Endodermal cell (in vitro differentiated cells): Measurements from ENCODE around the gene CHMP5. TPM values are rescaled to one million over a fixed set of nuclear protein-coding genes. Genes with fewer than 3 reads are reported as not detected.

Experiments
- DNase-seq: peaks from one replicate; pipeline ENCODE4 v3.0.0-alpha.2; 2017
- H3K27ac ChIP-seq: 2 replicates; pipeline ENCODE4 v1.5.1; 2013; ENCODE audit warnings: mild to moderate bottlenecking, low read depth, low read length, moderate library complexity
- H3K27me3 ChIP-seq: 2 replicates; pipeline ENCODE4 v1.6.1; 2013; ENCODE audit warnings: mild to moderate bottlenecking, low read length, moderate library complexity; ENCODE audit not compliant: insufficient read depth, control insufficient read depth, poor library complexity, severe bottlenecking
- H3K36me3 ChIP-seq: 2 replicates; pipeline ENCODE4 v1.7.0; 2013; ENCODE audit warnings: mild to moderate bottlenecking, low read length, moderate library complexity; ENCODE audit not compliant: control insufficient read depth, insufficient read depth
- H3K4me1 ChIP-seq: one replicate; pipeline ENCODE4 v1.7.0; 2013; ENCODE audit warnings: low read length; ENCODE audit not compliant: control insufficient read depth, insufficient read depth
- H3K4me3 ChIP-seq: 2 replicates; pipeline ENCODE4 v1.5.1; 2013; ENCODE audit warnings: mild to moderate bottlenecking, low read length, moderate library complexity
- H3K9ac ChIP-seq: 2 replicates; pipeline ENCODE4 v1.6.1; 2013; ENCODE audit warnings: mild to moderate bottlenecking, low read length, moderate library complexity; ENCODE audit not compliant: poor library complexity, severe bottlenecking; ENCODE audit errors: extremely low read depth
- H3K9me3 ChIP-seq: 2 replicates; pipeline ENCODE4 v1.6.1; 2013; ENCODE audit warnings: mild to moderate bottlenecking, low read length, moderate library complexity; ENCODE audit not compliant: control insufficient read depth
- H3K27ac Mint-ChIP-seq: 2 replicates; pipeline ENCODE4 v1.8.0; 2020; ENCODE audit warnings: mixed read lengths
- H3K27me3 Mint-ChIP-seq: 2 replicates; pipeline ENCODE4 v1.8.0; 2021; ENCODE audit warnings: mild to moderate bottlenecking, mixed read lengths; ENCODE audit not compliant: insufficient read depth
- H3K36me3 Mint-ChIP-seq: 2 replicates; pipeline ENCODE4 v1.8.0; 2020; ENCODE audit warnings: low read depth, mixed read lengths
- H3K4me1 Mint-ChIP-seq: 2 replicates; pipeline ENCODE4 v1.8.0; 2020; ENCODE audit warnings: mixed read lengths
- H3K4me3 Mint-ChIP-seq: 2 replicates; pipeline ENCODE4 v1.8.0; 2020; ENCODE audit warnings: mild to moderate bottlenecking, moderate library complexity, mixed read lengths
- H3K9me3 Mint-ChIP-seq: 2 replicates; pipeline ENCODE4 v1.8.0; 2020; ENCODE audit warnings: mild to moderate bottlenecking, mixed read lengths
- CTCF ChIP-seq: fragments of 200-600 bp; sonication (generic); conservative IDR thresholded peaks from 2 replicates; pipeline ENCODE4 v1.5.0; 2021; ENCODE audit warnings: antibody characterized with exemption, mild to moderate bottlenecking
- WGBS, 2 experiments: methylation state at CpG; one replicate each; pipeline versions ENCODE4 v1.1.5 to v1.1.7; 2013; ENCODE audit warnings: missing lambda C conversion rate in 2 of 2, mixed read lengths in 1 of 2; ENCODE audit not compliant: insufficient coverage in 1 of 2, insufficient read length in 1 of 2; 5-methylcytosine and 5-hydroxymethylcytosine counted together
- total RNA-seq, 2 donors: library from RNA; stranded (reverse); fragmentation: NEBNext Ultra II Directional in 1 of 2; extraction: Animal tissue kit (Norgen Biotek cat#: 25700) in 1 of 2; gene quantifications; 2 replicates in 1 of 2; 3 replicates in 1 of 2; pipeline ENCODE4 v1.2.1, GENCODE V29; 2021

The CHMP5 gene
- total RNA-seq, 2 donors from 2014 or later, result 62.9 to 80.2 TPM

- 95 to 100% methylated on average over 4 of the region's 4 CpGs for WGBS, 2 experiments
- no peaks in the 10 kb centered on the region for H3K4me1 ChIP-seq
- Mint-ChIP-seq H3K9me3 (no peaks in the 10 kb centered on the region), H3K27me3 (no peaks in the 10 kb centered on the region), H3K4me3 (no peak overlapping the region), H3K36me3 (peaks cover 75% of the 10 kb centered on the region), H3K27ac (peak overlapping the region; percentile 71), H3K4me1 (no peaks in the 10 kb centered on the region)
- H3K36me3 ChIP-seq, result peaks cover 56% of the 10 kb centered on the region
- H3K4me3 ChIP-seq, result no peak overlapping the region
- no peak overlapping the region for H3K27ac ChIP-seq
- peaks cover 4% of the 10 kb centered on the region for H3K9me3 ChIP-seq
- no peaks in the 10 kb centered on the region for H3K27me3 ChIP-seq
- H3K9ac ChIP-seq, result no peak overlapping the region
- DNase-seq, result no peak
- TF ChIP-seq CTCF, result no peak
Observed at GRCh38 chr9:33329117-33329563, 64.3 kb downstream of the CHMP5 start.

DNA sequence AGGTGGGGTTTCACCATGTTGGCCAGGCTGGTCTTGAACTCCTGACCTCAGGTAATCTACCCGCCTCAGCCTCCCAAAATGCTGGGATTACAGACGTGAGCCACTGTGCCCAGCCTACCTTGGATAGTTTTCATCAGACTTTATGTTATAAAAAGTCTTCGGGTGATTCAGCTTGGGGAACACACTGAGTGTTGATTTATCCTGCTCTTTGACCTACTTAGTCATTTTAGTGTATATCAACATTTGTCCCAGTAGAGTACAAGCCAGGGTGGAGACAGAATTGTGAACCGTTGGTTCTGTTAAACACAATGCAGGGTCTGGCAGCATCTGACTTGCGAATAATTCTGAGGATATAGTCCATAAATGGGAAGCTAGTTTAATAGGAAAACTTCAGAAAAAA lies 65.1 kb downstream of the CHMP5 start:
- H3K27me3 Mint-ChIP-seq, result no peaks in the 10 kb centered on the region
- no peak for TF ChIP-seq CTCF
- H3K4me1 Mint-ChIP-seq, result no peaks in the 10 kb centered on the region
- no peak overlapping the region for H3K27ac ChIP-seq
- H3K9me3 ChIP-seq, result no peaks in the 10 kb centered on the region
- no peak overlapping the region for H3K4me3 Mint-ChIP-seq
- 95 to 100% methylated on average over 4 to 5 of the region's 5 CpGs for WGBS, 2 experiments
- H3K9ac ChIP-seq, result no peak overlapping the region
- H3K36me3 ChIP-seq, result peaks cover 58% of the 10 kb centered on the region
- DNase-seq, result no peak
- H3K27me3 ChIP-seq, result no peaks in the 10 kb centered on the region
- no peaks in the 10 kb centered on the region for H3K9me3 Mint-ChIP-seq
- no peak overlapping the region for H3K4me3 ChIP-seq
- no peaks in the 10 kb centered on the region for H3K4me1 ChIP-seq
- peaks cover 73% of the 10 kb centered on the region for H3K36me3 Mint-ChIP-seq
- H3K27ac Mint-ChIP-seq, result no peak overlapping the region

DNA sequence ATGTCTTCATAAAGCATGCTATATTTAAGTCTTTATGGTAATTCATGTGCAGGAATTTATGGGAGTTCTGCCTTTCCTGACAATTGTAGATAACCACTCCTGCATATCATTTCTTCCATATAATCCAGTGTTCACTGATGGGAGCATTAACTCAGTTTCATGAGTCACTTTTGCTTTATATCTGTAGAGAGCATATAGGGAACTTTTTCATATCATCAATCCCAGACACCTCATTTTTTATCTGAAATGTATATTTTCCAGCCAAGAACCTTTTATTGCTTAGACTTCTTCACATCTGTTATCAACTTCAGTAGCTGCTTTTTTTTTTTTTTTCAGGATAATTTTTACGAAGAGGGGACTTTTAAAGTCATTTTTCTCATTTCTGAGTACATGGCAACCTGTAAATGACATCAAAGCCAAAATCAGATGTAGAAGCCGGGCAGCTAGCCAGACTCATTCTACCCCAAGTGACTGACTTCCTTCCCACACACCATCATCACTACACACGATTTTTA lies 66.6 kb downstream of the CHMP5 start:
- Mint-ChIP-seq H3K4me1 (no peaks in the 10 kb centered on the region), H3K9me3 (peaks cover 2% of the 10 kb centered on the region), H3K36me3 (peaks cover 77% of the 10 kb centered on the region), H3K27me3 (no peaks in the 10 kb centered on the region), H3K27ac (no peak overlapping the region), H3K4me3 (no peak overlapping the region)
- WGBS, 2 experiments, result 92 to 100% methylated on average over 1 to 3 of the region's 3 CpGs
- DNase-seq, result no peak
- Histone ChIP-seq H3K36me3 (peaks cover 71% of the 10 kb centered on the region), H3K9me3 (no peaks in the 10 kb centered on the region), H3K4me3 (no peak overlapping the region), H3K9ac (no peak overlapping the region), H3K27ac (no peak overlapping the region), H3K27me3 (no peaks in the 10 kb centered on the region), H3K4me1 (no peaks in the 10 kb centered on the region)
- no peak for TF ChIP-seq CTCF

Other genes starting within 250 kb of the CHMP5 start
- 100 to 1,000 TPM; 139 to 172 TPM for gene DNAJA1, start 239.8 kb upstream of the CHMP5 start, total RNA-seq
- 10 to 100 TPM; 25.0 to 28.7 TPM for gene SMU1, start 188.4 kb upstream of the CHMP5 start, total RNA-seq
- gene B4GALT1, start 97.7 kb upstream of the CHMP5 start, total RNA-seq, result 10 to 100 TPM; 62.9 to 92.6 TPM
- gene SPINK4, start 24.9 kb upstream of the CHMP5 start, total RNA-seq, result 1 to 10 TPM; 1.3 to 1.4 TPM
- gene BAG1, start 341 bp upstream of the CHMP5 start, total RNA-seq, result 10 to 100 TPM; 38.7 to 39.9 TPM
- 10 to 100 TPM; 23.1 to 24.0 TPM for gene NFX1, start 25.5 kb downstream of the CHMP5 start, total RNA-seq
- gene AQP7, start 137.5 kb downstream of the CHMP5 start, total RNA-seq, result under 1 TPM in 1 of 2 donors, not detected in 1; 0.38 TPM
- gene AQP3, start 182.5 kb downstream of the CHMP5 start, total RNA-seq, result 1 to 10 TPM; 2.2 to 2.7 TPM
- 10 to 100 TPM; 34.2 to 34.6 TPM for gene NOL6, start 208.9 kb downstream of the CHMP5 start, total RNA-seq